ENCODE data around the gene PARM1.

The PARM1 gene

GRCh38 chr4:74942251-74942917, 9.5 kb downstream of the PARM1 start:
- no peak for DNase-seq (ENCODE audit: low spot score)

GRCh38 chr4:74942918-74943253, 10.0 kb downstream of the PARM1 start:
- DNase-seq (ENCODE audit: low spot score) = no peak

GRCh38 chr4:74944354-74944793, 11.5 kb downstream of the PARM1 start:
- DNase-seq (ENCODE audit: low spot score) = no peak

GRCh38 chr4:74946196-74946595, 13.3 kb downstream of the PARM1 start:
- DNase-seq (ENCODE audit: low spot score) = no peak

GRCh38 chr4:74947798-74948197, 14.9 kb downstream of the PARM1 start:
- DNase-seq (ENCODE audit: low spot score) = no peak

- DNase-seq (ENCODE audit: low spot score) = no peak
Observed at GRCh38 chr4:74948236-74948635, 15.3 kb downstream of the PARM1 start.

GRCh38 chr4:74950200-74950599, 17.3 kb downstream of the PARM1 start:
- DNase-seq (ENCODE audit: low spot score) = no peak

- no peak for DNase-seq (ENCODE audit: low spot score)
Observed at GRCh38 chr4:74950882-74951281, 18.0 kb downstream of the PARM1 start.

GRCh38 chr4:74953647-74954046, 20.7 kb downstream of the PARM1 start:
- DNase-seq (ENCODE audit: low spot score) = no peak

- no peak for DNase-seq (ENCODE audit: low spot score)
Observed at GRCh38 chr4:74958881-74959280, 26.0 kb downstream of the PARM1 start.

- DNase-seq (ENCODE audit: low spot score) = no peak
Observed at GRCh38 chr4:74961230-74961629, 28.3 kb downstream of the PARM1 start.

GRCh38 chr4:74962584-74962983, 29.7 kb downstream of the PARM1 start:
- no peak for DNase-seq (ENCODE audit: low spot score)

GRCh38 chr4:74964311-74964710, 31.4 kb downstream of the PARM1 start:
- no peak for DNase-seq (ENCODE audit: low spot score)

GRCh38 chr4:74967324-74967723, 34.4 kb downstream of the PARM1 start:
- no peak for DNase-seq (ENCODE audit: low spot score)

GRCh38 chr4:74968456-74969164, 35.7 kb downstream of the PARM1 start:
- no peak for DNase-seq (ENCODE audit: low spot score)

GRCh38 chr4:74969507-74970474, 36.9 kb downstream of the PARM1 start:
- no peak for DNase-seq (ENCODE audit: low spot score)

GRCh38 chr4:74970577-74970976, 37.7 kb downstream of the PARM1 start:
- no peak for DNase-seq (ENCODE audit: low spot score)

- no peak for DNase-seq (ENCODE audit: low spot score)
Observed at GRCh38 chr4:74971862-74972261, 38.9 kb downstream of the PARM1 start.

- DNase-seq (ENCODE audit: low spot score) = no peak
Observed at GRCh38 chr4:74975082-74975481, 42.2 kb downstream of the PARM1 start.

- DNase-seq (ENCODE audit: low spot score) = no peak
Observed at GRCh38 chr4:74975848-74976824, 43.2 kb downstream of the PARM1 start.

- no peak for DNase-seq (ENCODE audit: low spot score)
Observed at GRCh38 chr4:74982546-74983252, 49.8 kb downstream of the PARM1 start.
